LNCaP clone FGC (cell line): ENCODE results near the gene MIF4GD.
A peak's percentile ranks its signal among the peaks of the same experiment; 100 is the strongest.
"Not testable (repeated sequence)": the region's sequence is repeated elsewhere in the genome, so short reads cannot be mapped to it uniquely, and the experiment has no call there.

Experiments
- DNase-seq: peaks from one replicate; pipeline ENCODE4 v3.0.0-alpha.2; 2011; ENCODE audit warnings: low read depth
- H3K4me3 ChIP-seq: 2 replicates; pipeline ENCODE4 v1.5.1; 2011; ENCODE audit warnings: mild to moderate bottlenecking, low read depth, low read length, control low read depth
- CTCF ChIP-seq: IDR thresholded peaks from 2 replicates; pipeline ENCODE4 v1.5.1; 2012; ENCODE audit warnings: mild to moderate bottlenecking; ENCODE audit not compliant: control insufficient read depth, insufficient read depth; ENCODE audit errors: extremely low read depth

Gene MIF4GD

GRCh38 chr17:75265614-75266315 lies 5.3 kb downstream of the MIF4GD start:
- H3K4me3 ChIP-seq: no peak overlapping the region
- no peak for DNase-seq
- TF ChIP-seq CTCF: no peak

- DNase-seq: no peak
- no peak for TF ChIP-seq CTCF
- H3K4me3 ChIP-seq: peak overlapping the region; percentile 90
Observed at GRCh38 chr17:75263055-75263454, 8.0 kb downstream of the MIF4GD start.

GRCh38 chr17:75262112-75262606 lies 8.9 kb downstream of the MIF4GD start:
- H3K4me3 ChIP-seq: peak overlapping the region; percentile 90
- TF ChIP-seq CTCF: no peak
- DNase-seq: no peak

- peak; percentile 74 for DNase-seq
- no peak for TF ChIP-seq CTCF
- peak within 1 kb of the TSS; percentile 90 for H3K4me3 ChIP-seq
Observed at GRCh38 chr17:75261336-75262111, 9.5 kb downstream of the MIF4GD start, which contains the start of the genes GGA3 and MRPS7. Gene GGA3 (minus strand): TSS chr17:75261606. CDS start chr17:75261587, 19 bp downstream. Gene MRPS7 (plus strand): TSS chr17:75261879. CDS start chr17:75261901, 22 bp downstream.

- DNase-seq: no peak
- TF ChIP-seq CTCF: no peak; the same call in 1 of the 2 replicates
Observed at GRCh38 chr17:75260641-75261335, 10.2 kb downstream of the MIF4GD start.

GRCh38 chr17:75257228-75257627 lies 13.8 kb downstream of the MIF4GD start:
- DNase-seq, H3K4me3 ChIP-seq: not testable (repeated sequence)

More at GRCh38 chr17:75260641-75261335, 10.2 kb downstream of the MIF4GD start:
- peak overlapping the region; percentile 90 for H3K4me3 ChIP-seq

GRCh38 chr17:75255954-75256698 lies 14.9 kb downstream of the MIF4GD start:
- H3K4me3 ChIP-seq, DNase-seq: not testable (repeated sequence)
